Hematopoietic multipotent progenitor cell (in vitro differentiated cells): Measurements from ENCODE around the gene COA8. TPM values are rescaled to one million over a fixed set of nuclear protein-coding genes. Genes with fewer than 3 reads are reported as not detected.

Source experiments
- DNase-seq, 3 donors: peaks; one replicate each; pipeline ENCODE4 v3.0.0-alpha.2; 2011 to 2015; ENCODE audit warnings: low read depth in 2 of 3, low spot score in 2 of 3
- total RNA-seq: library from RNA; depleted of rRNA; stranded (reverse); fragments of >200 nt; gene quantifications from one replicate; pipeline ENCODE4 v1.2.3, GENCODE V29; 2012

The COA8 gene, protein sequence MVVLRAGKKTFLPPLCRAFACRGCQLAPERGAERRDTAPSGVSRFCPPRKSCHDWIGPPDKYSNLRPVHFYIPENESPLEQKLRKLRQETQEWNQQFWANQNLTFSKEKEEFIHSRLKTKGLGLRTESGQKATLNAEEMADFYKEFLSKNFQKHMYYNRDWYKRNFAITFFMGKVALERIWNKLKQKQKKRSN
- 5.1 TPM for total RNA-seq

GRCh38 chr14:103562429-103563225, at the start of gene COA8, which contains the start of gene BAG5:
COA8 (plus strand) TSS chr14:103562960; CDS start chr14:103563002, 42 bp downstream.
BAG5 (minus strand) TSS chr14:103562657; CDS start chr14:103561164, 1,493 bp downstream.
- peak; percentile 89 for DNase-seq

DNA sequence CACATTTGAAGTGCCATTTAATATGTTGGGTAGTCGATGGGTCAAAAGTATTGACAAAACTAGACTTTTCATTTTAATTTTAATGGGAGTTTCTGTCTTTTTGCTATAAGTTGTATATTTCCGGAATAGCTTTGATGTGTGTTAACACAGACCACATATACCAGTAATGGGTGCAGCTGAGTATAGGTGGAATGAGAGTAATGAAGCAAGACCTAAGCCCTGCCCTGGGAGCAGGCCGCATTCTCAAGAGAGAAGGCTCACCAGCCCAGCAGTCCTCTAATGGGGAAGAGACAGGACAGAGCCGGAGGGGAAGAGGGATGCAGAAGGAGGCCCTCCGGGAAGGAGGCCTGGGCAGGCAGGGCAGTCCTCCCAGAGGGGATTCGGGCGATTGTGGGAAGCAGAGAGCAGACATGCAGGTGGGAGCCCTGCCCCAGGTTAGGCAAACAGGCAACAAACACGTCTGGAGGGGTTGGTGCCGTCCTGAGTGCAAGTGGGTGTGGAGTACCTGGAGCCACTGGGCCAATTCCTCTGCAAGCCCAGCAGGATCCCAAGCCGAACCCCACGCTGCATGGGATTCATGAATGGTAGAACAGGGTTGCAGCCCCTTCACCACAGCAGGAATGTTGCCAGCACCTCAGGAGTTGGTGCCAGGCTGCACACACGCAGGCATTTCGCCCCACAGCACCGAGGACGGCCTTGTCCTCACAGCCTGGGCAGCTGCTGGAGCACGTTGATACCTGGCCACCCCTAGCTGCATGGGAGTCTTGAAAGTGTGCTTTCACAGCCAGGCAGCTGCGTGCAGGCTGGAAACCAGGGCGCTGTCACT, 48.0 kb upstream of the COA8 start:
- DNase-seq: no peak

DNA sequence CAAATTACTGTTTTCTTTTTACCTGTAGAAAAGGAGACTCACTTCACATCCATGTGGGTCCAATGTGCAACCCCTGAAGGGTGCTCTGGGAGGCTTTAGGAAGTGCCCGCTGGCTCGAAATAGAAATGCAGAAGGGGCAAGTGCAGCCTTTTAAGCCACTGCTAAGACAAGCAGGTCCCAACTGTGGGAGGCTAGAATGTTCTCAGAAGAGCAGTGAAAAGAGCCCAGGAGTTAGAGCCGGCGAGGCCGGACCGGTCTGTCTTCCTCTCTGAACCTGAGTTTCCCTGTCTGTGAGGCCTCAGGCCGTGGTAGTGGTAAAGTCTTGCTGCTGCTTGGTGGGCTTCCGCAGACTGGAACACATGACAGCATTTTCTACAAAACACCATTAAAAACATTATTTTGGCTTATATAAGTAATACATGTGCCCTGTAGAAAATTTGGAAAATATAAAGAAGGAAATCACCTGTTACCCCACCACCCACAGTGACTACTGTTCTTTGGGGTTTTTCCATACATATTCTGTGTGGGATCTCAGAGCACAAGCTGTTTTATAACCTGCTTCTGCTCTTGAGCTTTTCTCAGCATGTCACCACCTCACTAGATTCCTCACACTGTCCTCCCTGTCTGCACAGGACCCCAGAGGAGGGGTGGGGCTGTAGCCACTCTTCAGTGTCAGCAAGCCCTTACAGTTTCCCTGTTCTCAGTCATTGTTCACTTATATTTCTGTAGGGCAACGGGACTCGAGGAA, 46.2 kb upstream of the COA8 start:
- DNase-seq: no peak

DNA sequence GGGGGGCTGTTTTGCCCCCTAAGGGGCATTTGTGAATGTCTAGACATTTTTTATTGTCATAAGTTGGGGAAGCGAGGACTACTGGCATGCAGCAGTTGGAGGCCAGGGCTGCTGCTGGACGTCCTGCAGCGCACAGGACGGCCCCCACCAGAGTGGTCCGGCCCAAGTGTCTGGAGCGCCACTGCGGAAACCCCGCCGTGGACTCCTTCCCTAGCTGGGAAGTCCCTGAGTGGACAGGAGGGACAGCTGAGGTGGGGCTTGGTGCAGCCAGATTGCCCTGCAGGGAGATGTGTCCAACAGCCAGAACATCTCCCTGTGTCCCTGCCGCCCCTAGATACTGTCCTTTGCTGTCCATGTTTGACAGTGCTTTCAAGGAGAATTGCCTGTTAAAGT, 45.6 kb upstream of the COA8 start:
- DNase-seq: no peak

DNA sequence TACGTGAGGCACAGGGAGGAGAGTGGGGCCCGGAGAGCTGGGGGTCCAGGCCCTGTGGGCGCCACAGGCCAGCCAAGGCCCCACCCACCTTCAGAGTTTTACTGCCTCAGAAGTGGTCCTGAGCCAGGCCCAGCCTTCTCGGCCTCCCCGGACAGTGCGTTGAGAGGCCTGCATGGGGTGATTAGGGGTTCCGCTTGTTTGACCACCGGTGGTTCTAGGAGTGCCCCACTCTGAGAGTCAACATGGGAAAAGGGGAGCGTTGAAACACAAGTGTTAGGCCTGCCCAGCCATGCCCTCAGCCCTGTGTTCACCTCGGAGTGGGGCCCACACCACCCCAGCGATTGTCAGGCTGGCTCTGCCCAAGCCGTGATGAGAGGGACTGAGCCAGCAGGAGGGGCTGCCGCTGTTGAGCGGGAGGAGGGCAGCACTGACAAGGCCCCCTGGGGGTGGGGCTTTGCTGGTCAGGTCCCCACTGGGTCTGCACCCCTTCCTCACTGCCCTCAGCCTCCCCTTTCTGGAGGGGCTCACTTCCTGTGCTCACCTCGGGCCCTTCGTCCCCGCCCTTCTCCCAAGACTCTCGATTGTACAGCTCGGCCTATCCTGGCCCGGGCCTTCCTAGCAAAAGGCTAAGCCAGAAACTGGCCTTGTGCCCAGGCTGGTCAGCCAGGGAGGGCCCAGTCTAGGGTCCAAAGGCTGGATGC, 44.9 kb upstream of the COA8 start:
- DNase-seq: no peak

GRCh38 chr14:103518422-103519042, 44.2 kb upstream of the COA8 start:
- DNase-seq: peak in 2 of 3 donors; percentile 39 to 55

GRCh38 chr14:103519043-103519836, 43.5 kb upstream of the COA8 start:
- peak in 1 of 3 donors; percentile 36 for DNase-seq

DNA sequence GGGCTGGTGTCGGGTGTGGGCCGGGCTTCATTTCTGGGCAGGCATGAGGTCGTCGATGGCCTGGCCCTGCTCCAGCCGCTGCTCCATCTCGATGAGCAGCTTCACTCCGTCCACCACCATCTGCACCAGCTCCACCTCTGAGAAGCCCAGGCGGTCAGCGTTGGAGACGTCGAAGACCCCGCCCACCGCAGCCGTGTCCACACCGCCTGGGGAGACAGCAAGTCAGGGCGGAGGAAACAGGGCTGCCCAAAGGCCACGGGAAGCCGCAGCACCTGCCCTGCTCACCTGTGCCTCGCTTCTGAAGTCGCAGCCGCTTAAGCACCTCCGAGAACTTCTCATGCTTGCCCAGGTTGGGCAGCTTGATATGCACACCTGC, 42.9 kb upstream of the COA8 start:
- no peak for DNase-seq

GRCh38 chr14:103520269-103520656, 42.5 kb upstream of the COA8 start:
- DNase-seq: no peak

GRCh38 chr14:103520657-103521437, 41.9 kb upstream of the COA8 start:
- DNase-seq: peak; percentile 52 to 93 (median 93)

DNA sequence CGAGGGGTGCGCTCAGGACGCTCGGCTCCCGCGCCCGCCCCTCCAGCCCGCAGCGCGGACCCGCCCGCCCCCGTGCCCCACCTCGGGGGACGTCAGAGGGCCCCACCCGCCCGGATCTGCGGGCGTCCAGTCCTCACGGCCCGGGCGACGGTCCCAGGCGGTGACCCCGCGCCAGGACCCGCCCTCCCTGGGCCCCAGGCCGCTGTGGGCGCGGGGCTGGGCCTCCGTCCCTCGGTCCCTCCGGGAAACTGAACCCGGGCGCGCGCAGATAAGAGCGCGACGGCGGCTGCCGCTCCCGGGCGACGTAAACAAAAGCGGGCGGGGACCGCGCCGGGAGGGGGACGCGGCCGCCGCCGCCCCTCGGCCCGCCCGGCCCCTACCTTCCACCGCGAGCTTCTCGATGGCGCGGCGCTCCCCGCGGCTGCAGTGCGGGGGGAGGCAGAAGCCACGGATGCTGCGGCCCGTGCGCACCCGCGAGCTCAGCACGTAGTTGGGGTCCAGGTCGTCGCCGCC, 41.3 kb upstream of the COA8 start:
- peak in 2 of 3 donors; percentile 21 to 22 for DNase-seq

DNA sequence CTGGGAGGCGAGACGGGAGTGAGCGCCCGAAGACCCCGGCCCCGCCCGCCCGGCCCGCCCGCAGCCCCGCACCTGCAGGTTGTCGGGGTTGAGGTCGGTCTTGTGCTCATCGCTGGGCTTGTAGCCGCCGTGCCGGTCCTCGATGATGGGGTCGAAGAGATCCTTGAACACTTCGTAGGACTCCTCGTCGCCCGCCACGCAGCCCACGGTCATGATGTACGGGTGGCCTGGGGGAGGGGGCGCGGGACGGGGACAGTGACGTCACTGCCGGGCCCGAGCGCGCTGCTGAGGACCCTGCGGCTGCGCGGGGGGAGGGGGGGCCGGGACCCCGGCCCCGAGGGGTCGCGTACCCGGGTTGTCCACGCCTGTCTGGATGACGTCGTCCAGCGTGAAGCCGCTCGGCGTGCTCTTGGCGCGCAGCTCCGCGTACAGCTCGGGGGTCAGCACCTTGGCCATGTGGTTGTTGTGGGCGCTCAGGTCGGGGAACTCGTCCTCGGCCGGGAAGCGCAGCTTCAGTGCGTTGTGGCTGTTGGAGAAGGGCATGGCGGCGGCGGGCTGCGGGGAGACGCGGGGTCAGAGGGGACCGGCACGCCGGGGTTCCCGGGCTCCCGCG, 40.7 kb upstream of the COA8 start:
- peak in 1 of 3 donors; percentile 27 for DNase-seq

- DNase-seq: peak in 2 of 3 donors; percentile 51 to 65
These were observed 39.8 kb upstream of the COA8 start, which contains the start of gene CKB for GRCh38 chr14:103522649-103523574. CKB (minus strand) TSS chr14:103522830; CDS start chr14:103522493, 337 bp downstream.

DNA sequence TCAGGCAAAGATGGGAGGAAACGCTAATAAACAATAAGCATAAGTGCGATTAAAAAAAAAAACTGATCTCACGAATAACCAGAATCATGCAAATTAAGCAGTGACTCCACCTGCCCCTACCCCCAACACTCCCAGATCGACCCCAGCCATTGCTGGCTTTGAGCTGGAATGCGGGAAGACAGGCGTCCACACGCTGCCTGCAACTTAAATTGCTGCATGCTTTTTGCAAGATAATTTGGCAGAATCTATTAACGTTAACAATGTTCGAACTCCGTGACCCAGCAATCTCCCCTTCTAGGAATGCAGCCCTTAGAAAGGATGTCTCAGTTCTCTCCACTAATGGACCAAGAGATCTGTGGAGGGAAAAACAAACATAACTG, 39.2 kb upstream of the COA8 start:
- DNase-seq: no peak

- DNase-seq: no peak
These were observed 38.5 kb upstream of the COA8 start for GRCh38 chr14:103524002-103524935.
